GM21529 (cell line): ENCODE measurements around the gene TULP1.
"Not testable (repeated sequence)": the region's sequence is repeated elsewhere in the genome, so short reads cannot be mapped to it uniquely, and the experiment has no call there.

ENCODE experiments used
- ATAC-seq: cut with Tn5 transposase; IDR thresholded peaks from one replicate; pipeline ENCODE4 v1.9.1; 2021; ENCODE audit not compliant: unreplicated experiment

TULP1 gene

GRCh38 chr6:35512740-35513139 is at the start of gene TULP1:
TULP1 (minus strand) TSS chr6:35512896; CDS start chr6:35512858, 38 bp downstream.
- ATAC-seq, result no peak

GRCh38 chr6:35562060-35562459 is 49.4 kb upstream of the TULP1 start:
- ATAC-seq, result no peak

GRCh38 chr6:35561113-35561512 is 48.4 kb upstream of the TULP1 start:
- ATAC-seq, result no peak

- no peak for ATAC-seq
Measured at GRCh38 chr6:35558571-35558970, 45.9 kb upstream of the TULP1 start.

- no peak for ATAC-seq
Measured at GRCh38 chr6:35557239-35557638, 44.5 kb upstream of the TULP1 start.

- ATAC-seq, result no peak
Measured at GRCh38 chr6:35554811-35555210, 42.1 kb upstream of the TULP1 start.

GRCh38 chr6:35553315-35553714 is 40.6 kb upstream of the TULP1 start:
- ATAC-seq, result no peak

GRCh38 chr6:35552285-35552917 is 39.7 kb upstream of the TULP1 start:
- no peak for ATAC-seq

- ATAC-seq, result no peak
Measured at GRCh38 chr6:35550437-35550836, 37.7 kb upstream of the TULP1 start.

GRCh38 chr6:35547676-35548075 is 35.0 kb upstream of the TULP1 start:
- no peak for ATAC-seq

- no peak for ATAC-seq
Measured at GRCh38 chr6:35544769-35545361, 32.2 kb upstream of the TULP1 start.

GRCh38 chr6:35543459-35544193 is 30.9 kb upstream of the TULP1 start:
- ATAC-seq, result no peak

- no peak for ATAC-seq
Measured at GRCh38 chr6:35541836-35542235, 29.1 kb upstream of the TULP1 start.

- no peak for ATAC-seq
Measured at GRCh38 chr6:35539223-35539622, 26.5 kb upstream of the TULP1 start.

GRCh38 chr6:35535847-35536246 is 23.2 kb upstream of the TULP1 start:
- ATAC-seq, result not testable (repeated sequence)

- ATAC-seq, result no peak
Measured at GRCh38 chr6:35534407-35535170, 21.9 kb upstream of the TULP1 start.

- ATAC-seq, result no peak
Measured at GRCh38 chr6:35533981-35534380, 21.3 kb upstream of the TULP1 start.

GRCh38 chr6:35532126-35532525 is 19.4 kb upstream of the TULP1 start:
- no peak for ATAC-seq

- no peak for ATAC-seq
Measured at GRCh38 chr6:35524380-35525020, 11.8 kb upstream of the TULP1 start.

GRCh38 chr6:35522660-35523658 is 10.3 kb upstream of the TULP1 start:
- ATAC-seq, result peak; percentile 52
